AG04449 (cell line): ENCODE measurements around the gene TIE1.
A peak's percentile ranks its signal among the peaks of the same experiment; 100 is the strongest.
"Not testable (repeated sequence)": the region's sequence is repeated elsewhere in the genome, so short reads cannot be mapped to it uniquely, and the experiment has no call there.

ENCODE experiments used
- CTCF ChIA-PET: fragments of 350-600 bp; formaldehyde crosslinking; extraction: SDS; loops from one replicate; lab custom pipeline; 2021; ENCODE audit warnings: antibody characterized with exemption; lab: Yijun Ruan, JAX
- POLR2A ChIA-PET: fragments of 400-600, 350-600 bp; formaldehyde crosslinking; extraction: SDS; loops from one replicate; lab custom pipeline; 2020; ENCODE audit warnings: antibody characterized with exemption, inconsistent platforms; lab: Yijun Ruan, JAX
- DNase-seq: peaks from one replicate; pipeline ENCODE4 v3.0.0-alpha.2; 2010; ENCODE audit warnings: low read depth, low spot score
- H3K4me3 ChIP-seq: 2 replicates; pipeline ENCODE4 v1.5.1; 2011; ENCODE audit warnings: low read depth, mild to moderate bottlenecking, control low read depth, low read length
- CTCF ChIP-seq: IDR thresholded peaks from one replicate; pipeline ENCODE4 v1.5.1; 2011; ENCODE audit warnings: mild to moderate bottlenecking, moderate library complexity, low read length, control low read depth, inconsistent platforms; ENCODE audit not compliant: insufficient read depth; ENCODE audit errors: missing control alignments

TIE1 gene

GRCh38 chr1:43368646-43369020, 67.9 kb downstream of the TIE1 start:
- ChIA-PET POLR2A (interaction anchor here (1.4 to 2.5 kb wide), 5 partner anchors 9 to 162 kb away, joined by 5 to 18 read pairs (median 8); partner anchors contain the start of gene CDC20), CTCF (interaction anchor here (0.7 to 1.4 kb wide), 7 partner anchors 9 to 1328 kb away, joined by 3 to 15 read pairs (median 4); partner anchors contain the start of gene CDC20)
- no peak for TF ChIP-seq CTCF
- no peak for DNase-seq
- H3K4me3 ChIP-seq, result peak overlapping the region; percentile 74

DNA sequence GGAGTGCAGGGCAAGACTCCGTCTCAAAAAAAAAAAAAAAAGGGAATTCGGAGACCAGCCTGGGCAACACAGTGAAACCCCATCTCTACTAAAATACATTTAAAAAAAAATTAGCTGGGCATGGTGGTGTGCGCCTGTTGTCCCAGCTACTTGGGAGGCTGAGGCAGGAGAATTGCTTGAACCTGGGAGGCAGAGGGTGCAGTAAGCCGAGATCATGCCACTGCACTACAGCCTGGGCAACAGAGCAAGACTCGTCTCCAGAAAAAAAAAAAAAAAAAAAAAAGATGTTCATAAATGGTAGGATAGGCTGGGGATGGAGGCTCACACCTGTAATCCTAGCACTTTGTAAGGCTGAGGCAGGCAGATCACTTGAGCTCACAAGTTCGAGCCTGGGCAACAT, 69.0 kb downstream of the TIE1 start:
- DNase-seq, H3K4me3 ChIP-seq, POLR2A ChIA-PET: not testable (repeated sequence)
- CTCF ChIA-PET, result interaction anchor here (0.8 to 1.7 kb wide), 5 partner anchors 131 to 143 kb away, joined by 3 to 7 read pairs (median 4); no protein-coding TSS in a partner anchor

DNA sequence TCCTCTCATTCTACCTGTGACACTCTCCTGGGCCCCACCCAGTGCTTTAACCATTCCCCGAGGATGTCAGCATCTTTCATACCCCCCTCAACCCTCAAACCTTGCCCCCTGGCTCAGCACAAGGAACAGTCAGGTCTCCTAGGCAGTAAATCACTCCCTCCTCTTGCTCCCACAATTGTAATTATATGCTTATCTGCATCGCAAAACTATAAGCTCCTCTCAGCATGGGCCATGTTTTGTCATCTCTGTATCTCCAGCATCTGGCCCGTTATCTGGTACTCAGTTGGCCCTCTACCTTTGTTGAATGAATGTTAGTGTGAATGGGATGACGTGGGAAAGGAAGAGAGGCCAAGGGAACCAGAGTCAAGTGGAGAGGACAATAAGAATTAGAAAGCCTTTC, 69.8 kb downstream of the TIE1 start:
- CTCF ChIA-PET, result interaction anchor here (0.8 to 1.7 kb wide), 4 partner anchors 132 to 144 kb away, joined by 3 to 7 read pairs (median 4); no protein-coding TSS in a partner anchor

DNA sequence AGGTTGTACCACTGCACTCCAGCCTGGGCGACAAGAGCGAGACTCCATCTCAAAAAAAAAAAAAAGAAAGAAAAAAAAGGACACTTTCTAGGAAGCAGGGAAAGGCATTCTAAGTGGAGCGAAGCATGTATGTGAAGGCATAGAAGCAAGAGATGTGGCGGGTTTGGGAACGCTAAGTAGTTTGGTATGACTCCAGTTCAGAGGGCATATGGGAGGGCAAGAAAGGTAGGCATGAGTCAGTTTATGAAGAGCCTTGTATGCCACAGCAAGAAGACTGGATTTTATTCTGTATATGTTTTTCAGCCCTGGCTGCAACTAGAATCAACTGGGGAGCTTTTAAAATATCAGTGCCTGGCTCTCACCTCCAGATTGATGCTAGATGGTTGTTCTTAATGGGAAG, 71.4 kb downstream of the TIE1 start:
- POLR2A ChIA-PET, result interaction anchor here (2.1 kb wide), 1 partner anchor 17 kb away, joined by 7 read pairs; the partner anchor contains the start of genes MED8 and SZT2
- no peak overlapping the region for H3K4me3 ChIP-seq
- DNase-seq, result no peak
- no peak for TF ChIP-seq CTCF
- CTCF ChIA-PET, result interaction anchor here (1.0 kb wide), 1 partner anchor 10 kb away, joined by 4 read pairs; no protein-coding TSS in a partner anchor

More for the DNA sequence above, 69.8 kb downstream of the TIE1 start:
- no peak for TF ChIP-seq CTCF
- POLR2A ChIA-PET, result no interaction called here
- H3K4me3 ChIP-seq, result no peak overlapping the region
- no peak for DNase-seq
